Activated naive CD8-positive, alpha-beta T cell treated with anti-CD3 and anti-CD28 coated beads, Interleukin-2, amount 10 ng/mL, durations not matched to agents 7 days and 5 days (primary cell): ENCODE results near the gene RALGAPA2. TPM values are rescaled to one million over a fixed set of nuclear protein-coding genes. Genes with fewer than 3 reads are reported as not detected.

Source experiments
- ATAC-seq: fragments of 150-1000 bp; cut with Tn5 transposase; one replicate; pipeline ENCODE4 v1.10.0; 2021; ENCODE audit warnings: low read depth, moderate library complexity
- POLR2A ChIA-PET: fragments of 350-600 bp; sonication (Branson Sonifier 250); formaldehyde crosslinking; loops from one replicate; lab custom pipeline; 2021; ENCODE audit warnings: antibody characterized with exemption; lab: Charles Lee
- DNase-seq: peaks from one replicate; pipeline ENCODE4 v3.0.0; 2021
- H3K27ac Mint-ChIP-seq: one replicate; pipeline ENCODE4 v1.8.0; 2022; ENCODE audit warnings: mild to moderate bottlenecking, mixed read lengths
- H3K27me3 Mint-ChIP-seq: one replicate; pipeline ENCODE4 v1.8.0; 2022; ENCODE audit warnings: mild to moderate bottlenecking, moderate library complexity, mixed read lengths
- H3K36me3 Mint-ChIP-seq: one replicate; pipeline ENCODE4 v1.8.0; 2021; ENCODE audit warnings: mild to moderate bottlenecking, mixed read lengths
- H3K4me1 Mint-ChIP-seq: one replicate; pipeline ENCODE4 v1.8.0; 2021; ENCODE audit warnings: mixed read lengths
- H3K4me3 Mint-ChIP-seq: one replicate; pipeline ENCODE4 v1.8.0; 2022; ENCODE audit warnings: mild to moderate bottlenecking, moderate library complexity, mixed read lengths
- H3K9me3 Mint-ChIP-seq: one replicate; pipeline ENCODE4 v1.8.0; 2021; ENCODE audit warnings: mixed read lengths
- total RNA-seq, 2 experiments: library from RNA; stranded (reverse); gene quantifications; one replicate each; pipeline ENCODE4 v1.2.3, GENCODE V29; 2021

RALGAPA2 gene
- total RNA-seq, 2 experiments from 2014 or later: 25.1 to 28.6 TPM

- DNase-seq (no peak), ATAC-seq (no peak)
- Mint-ChIP-seq H3K9me3 (no peaks in the 10 kb centered on the region), H3K4me1 (peaks cover 6% of the 10 kb centered on the region), H3K36me3 (peaks cover 13% of the 10 kb centered on the region), H3K27me3 (no peaks in the 10 kb centered on the region), H3K27ac (no peak overlapping the region), H3K4me3 (no peak overlapping the region)
- POLR2A ChIA-PET: no interaction called here
Measured at GRCh38 chr20:20493701-20494100, 218.7 kb downstream of the RALGAPA2 start.

DNA sequence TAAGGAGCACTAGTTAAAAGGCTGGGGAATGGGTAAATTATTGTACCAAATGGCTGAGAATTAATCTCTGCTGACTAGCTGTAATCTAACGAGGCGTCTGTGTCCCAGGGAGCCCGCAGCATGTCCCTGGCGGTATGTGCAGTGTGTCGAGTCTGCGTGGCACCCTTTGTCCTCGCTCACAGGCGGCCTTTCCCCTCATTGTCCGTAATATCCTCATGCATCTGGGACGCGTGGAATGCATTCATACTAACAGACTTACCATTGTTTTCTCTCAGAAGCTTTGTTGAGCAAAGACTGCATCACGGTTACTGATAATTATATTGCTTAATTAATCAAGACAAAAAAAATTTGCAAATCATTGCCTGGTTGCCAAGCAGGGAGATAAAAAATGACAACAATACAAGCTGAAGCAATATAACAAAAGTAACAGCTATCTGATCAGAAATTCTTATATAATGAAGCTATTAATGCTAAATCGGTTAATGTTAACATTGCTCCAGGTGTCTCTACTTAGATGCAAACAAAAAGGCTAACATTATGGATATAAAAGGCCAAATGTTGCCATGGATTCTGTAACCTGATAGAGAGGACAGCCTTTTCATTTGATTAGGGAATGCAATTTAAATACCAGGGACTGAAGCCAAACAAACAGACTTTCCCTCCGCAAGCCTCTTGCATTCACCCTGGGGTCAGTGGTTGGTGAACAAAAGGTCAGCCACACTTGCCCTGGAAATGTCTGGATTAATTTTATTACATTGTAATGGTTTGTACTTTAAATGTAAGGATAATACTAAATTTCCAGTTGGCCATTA is 219.7 kb downstream of the RALGAPA2 start:
- H3K36me3 Mint-ChIP-seq: peaks cover 20% of the 10 kb centered on the region
- H3K4me1 Mint-ChIP-seq: peaks cover 6% of the 10 kb centered on the region
- H3K4me3 Mint-ChIP-seq: no peak overlapping the region

DNA sequence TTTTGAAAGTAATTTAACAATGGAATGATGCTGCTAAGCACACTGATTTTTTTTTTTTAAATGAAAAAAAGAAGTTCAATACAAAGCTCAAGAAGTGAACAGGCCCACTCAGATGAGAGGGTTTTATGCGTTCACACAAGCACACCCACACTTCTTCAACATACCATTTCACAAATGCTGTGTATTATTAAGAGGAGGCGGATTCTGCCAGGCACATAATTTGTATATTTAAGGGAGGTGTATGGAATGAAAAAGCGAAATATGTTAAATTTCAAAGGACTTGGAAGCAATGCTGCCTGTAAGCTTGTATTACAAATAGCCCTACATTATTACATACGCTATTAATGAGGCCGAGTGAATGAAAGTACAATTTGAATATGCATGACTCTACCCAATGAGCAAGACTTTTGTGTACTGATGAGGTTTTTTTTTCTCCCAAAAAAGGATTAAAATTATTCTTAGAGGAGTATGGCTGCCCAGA is 220.6 kb downstream of the RALGAPA2 start:
- Mint-ChIP-seq H3K36me3 (peaks cover 23% of the 10 kb centered on the region), H3K9me3 (no peaks in the 10 kb centered on the region), H3K4me1 (peaks cover 6% of the 10 kb centered on the region), H3K27ac (no peak overlapping the region), H3K27me3 (no peaks in the 10 kb centered on the region), H3K4me3 (no peak overlapping the region)
- no peak for ATAC-seq
- POLR2A ChIA-PET: no interaction called here
- DNase-seq: no peak

More for the DNA sequence above, 219.7 kb downstream of the RALGAPA2 start:
- Mint-ChIP-seq H3K9me3 (no peaks in the 10 kb centered on the region), H3K27ac (no peak overlapping the region), H3K27me3 (no peaks in the 10 kb centered on the region)
- DNase-seq (no peak), ATAC-seq (no peak)
- POLR2A ChIA-PET: no interaction called here

DNA sequence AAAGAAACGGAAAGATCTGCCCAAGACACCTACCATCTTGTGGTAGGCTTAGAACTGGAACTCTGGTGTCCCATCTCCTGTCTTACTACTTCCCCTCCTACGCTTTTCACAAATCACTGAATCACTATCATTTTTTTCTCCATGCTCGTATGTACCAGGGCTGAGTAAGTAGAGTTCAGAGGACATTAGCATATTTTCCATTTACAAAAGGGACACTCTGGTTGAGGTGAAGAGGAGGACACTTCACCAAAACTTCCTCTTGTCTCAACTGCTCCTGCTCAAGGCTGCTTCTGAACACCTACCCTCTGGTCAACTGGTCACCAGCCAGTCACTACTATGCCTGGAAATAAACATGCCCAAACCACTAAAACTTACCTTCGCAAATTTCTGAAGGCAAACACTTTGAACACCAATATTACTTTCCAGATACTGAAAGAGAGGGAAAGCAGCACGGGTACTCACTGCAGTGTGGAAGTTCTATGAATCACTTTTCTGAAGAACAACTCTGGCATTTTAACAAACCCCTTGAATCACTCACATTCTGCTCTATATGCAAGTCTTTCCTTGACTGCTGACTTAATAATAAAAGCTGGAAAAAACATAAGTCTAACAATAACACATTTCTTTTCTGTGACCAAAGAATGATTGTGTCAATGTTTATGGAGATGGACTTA is 221.2 kb downstream of the RALGAPA2 start:
- DNase-seq (no peak), ATAC-seq (no peak)
- Mint-ChIP-seq H3K27ac (no peak overlapping the region), H3K36me3 (peaks cover 28% of the 10 kb centered on the region), H3K9me3 (no peaks in the 10 kb centered on the region), H3K27me3 (no peaks in the 10 kb centered on the region), H3K4me3 (no peak overlapping the region), H3K4me1 (peaks cover 6% of the 10 kb centered on the region)
- POLR2A ChIA-PET: no interaction called here

GRCh38 chr20:20490673-20491072 is 221.8 kb downstream of the RALGAPA2 start:
- DNase-seq (no peak), ATAC-seq (no peak)
- POLR2A ChIA-PET: no interaction called here
- no peaks in the 10 kb centered on the region for H3K9me3 Mint-ChIP-seq
- peaks cover 26% of the 10 kb centered on the region for H3K36me3 Mint-ChIP-seq
- no peak overlapping the region for H3K4me3 Mint-ChIP-seq
- H3K4me1 Mint-ChIP-seq: peaks cover 6% of the 10 kb centered on the region
- no peak overlapping the region for H3K27ac Mint-ChIP-seq
- no peaks in the 10 kb centered on the region for H3K27me3 Mint-ChIP-seq

GRCh38 chr20:20489648-20490341 is 222.6 kb downstream of the RALGAPA2 start:
- POLR2A ChIA-PET: no interaction called here
- peaks cover 26% of the 10 kb centered on the region for H3K36me3 Mint-ChIP-seq
- no peak for DNase-seq
- no peak overlapping the region for H3K4me3 Mint-ChIP-seq
- H3K27me3 Mint-ChIP-seq: no peaks in the 10 kb centered on the region
- no peaks in the 10 kb centered on the region for H3K9me3 Mint-ChIP-seq
- peaks cover 6% of the 10 kb centered on the region for H3K4me1 Mint-ChIP-seq
- no peak for ATAC-seq
- H3K27ac Mint-ChIP-seq: no peak overlapping the region

DNA sequence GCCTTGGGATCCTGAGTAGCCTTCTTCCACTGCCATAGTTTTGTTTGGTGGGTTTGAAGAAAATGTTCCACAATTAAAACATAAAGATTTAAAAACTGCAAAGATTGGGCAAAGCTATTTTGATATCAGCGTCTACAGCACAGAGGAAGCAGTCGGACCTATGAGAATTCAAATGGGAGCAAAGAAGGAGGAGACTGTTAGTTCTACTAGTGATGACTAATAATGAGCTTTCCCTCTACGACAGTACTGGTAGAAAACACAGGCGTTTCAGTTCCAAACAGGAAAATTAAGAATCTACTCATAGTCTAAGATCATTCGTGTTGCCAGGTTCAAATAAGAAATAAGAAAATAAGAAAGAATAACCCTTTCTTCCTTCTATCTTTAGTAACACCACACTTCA is 223.4 kb downstream of the RALGAPA2 start:
- no peak for DNase-seq
- no peak for ATAC-seq
- Mint-ChIP-seq H3K27me3 (no peaks in the 10 kb centered on the region), H3K4me3 (no peak overlapping the region), H3K27ac (no peak overlapping the region), H3K9me3 (no peaks in the 10 kb centered on the region), H3K36me3 (peaks cover 26% of the 10 kb centered on the region), H3K4me1 (peaks cover 6% of the 10 kb centered on the region)
- POLR2A ChIA-PET: no interaction called here

- Mint-ChIP-seq H3K27ac (no peak overlapping the region), H3K4me1 (peaks cover 7% of the 10 kb centered on the region)
- no peak for ATAC-seq
Measured at GRCh38 chr20:20488388-20488787, 224.1 kb downstream of the RALGAPA2 start.

GRCh38 chr20:20487811-20488210 is 224.6 kb downstream of the RALGAPA2 start:
- Mint-ChIP-seq H3K9me3 (no peaks in the 10 kb centered on the region), H3K27ac (no peak overlapping the region), H3K27me3 (no peaks in the 10 kb centered on the region), H3K36me3 (peaks cover 28% of the 10 kb centered on the region), H3K4me1 (peaks cover 7% of the 10 kb centered on the region), H3K4me3 (no peak overlapping the region)
- no peak for DNase-seq
- no peak for ATAC-seq
- POLR2A ChIA-PET: no interaction called here

More at GRCh38 chr20:20488388-20488787, 224.1 kb downstream of the RALGAPA2 start:
- Mint-ChIP-seq H3K9me3 (no peaks in the 10 kb centered on the region), H3K4me3 (no peak overlapping the region), H3K27me3 (no peaks in the 10 kb centered on the region), H3K36me3 (peaks cover 26% of the 10 kb centered on the region)
- POLR2A ChIA-PET: no interaction called here
- DNase-seq: no peak

DNA sequence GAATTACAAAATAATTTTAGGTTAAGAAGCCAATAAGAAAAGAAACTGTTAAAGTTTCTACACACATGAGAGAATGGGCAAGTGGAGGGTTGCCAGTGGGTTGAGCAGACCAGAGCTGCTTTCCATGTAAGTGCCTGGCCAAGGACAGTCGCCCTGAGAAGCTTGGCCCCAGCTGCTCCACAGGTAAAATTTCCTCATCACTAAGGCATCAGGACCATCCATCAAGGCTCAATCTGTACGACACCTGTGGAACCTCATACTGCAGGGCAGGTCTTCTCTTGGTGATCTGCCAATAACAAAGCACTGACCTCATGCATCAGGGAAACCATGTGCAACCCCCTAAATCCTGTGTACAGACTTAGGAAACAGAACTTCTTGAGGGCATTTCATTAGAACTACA is 229.1 kb downstream of the RALGAPA2 start:
- Mint-ChIP-seq H3K27me3 (no peaks in the 10 kb centered on the region), H3K27ac (no peak overlapping the region), H3K36me3 (peaks cover 24% of the 10 kb centered on the region), H3K9me3 (no peaks in the 10 kb centered on the region), H3K4me3 (no peak overlapping the region), H3K4me1 (peaks cover 1% of the 10 kb centered on the region)
- ATAC-seq (no peak), DNase-seq (no peak)
- POLR2A ChIA-PET: no interaction called here

DNA sequence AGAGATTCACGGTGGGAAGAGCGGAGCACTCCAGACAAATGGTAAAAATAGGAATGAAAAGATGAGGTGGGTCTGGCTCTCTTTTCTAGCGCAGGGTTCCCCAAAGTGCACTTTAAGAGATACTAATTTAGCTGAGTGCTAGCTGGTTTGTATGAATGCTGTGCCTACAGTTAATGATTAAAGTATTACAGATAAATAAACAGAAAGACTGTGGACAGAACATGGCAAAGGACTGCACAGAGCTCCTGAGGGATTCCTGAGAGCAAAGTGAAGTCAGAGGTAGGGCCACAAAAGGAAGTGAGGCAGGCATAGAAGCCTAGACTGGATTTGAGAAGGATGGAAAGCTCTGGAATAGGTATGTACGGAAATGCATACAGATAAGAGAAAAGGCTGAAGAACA is 230.0 kb downstream of the RALGAPA2 start:
- no peak for ATAC-seq
- H3K9me3 Mint-ChIP-seq: no peaks in the 10 kb centered on the region
- H3K36me3 Mint-ChIP-seq: peaks cover 18% of the 10 kb centered on the region
- H3K27ac Mint-ChIP-seq: no peak overlapping the region
- H3K4me3 Mint-ChIP-seq: no peak overlapping the region
- H3K4me1 Mint-ChIP-seq: peaks cover 1% of the 10 kb centered on the region
- no peak for DNase-seq
- no peaks in the 10 kb centered on the region for H3K27me3 Mint-ChIP-seq
- POLR2A ChIA-PET: no interaction called here

DNA sequence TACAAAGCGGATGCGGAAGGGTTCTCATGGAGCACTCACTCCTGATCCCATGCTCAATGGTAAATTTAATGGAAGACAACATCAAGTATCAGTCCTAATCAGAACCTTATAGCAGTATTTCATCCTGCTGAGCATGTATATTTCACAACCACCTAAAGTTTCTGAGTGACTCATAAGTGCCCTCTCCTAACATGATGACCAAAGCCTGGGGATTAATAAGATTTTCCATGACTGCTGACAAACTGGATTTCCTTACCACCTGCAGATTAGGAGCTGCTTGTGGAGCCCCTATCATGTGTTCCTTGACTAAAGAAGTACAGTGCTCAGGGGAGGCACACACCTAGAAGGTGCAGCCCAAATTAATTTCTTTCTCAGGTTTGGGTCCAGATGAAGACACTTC is 231.8 kb downstream of the RALGAPA2 start:
- Mint-ChIP-seq H3K4me3 (no peak overlapping the region), H3K9me3 (no peaks in the 10 kb centered on the region), H3K27me3 (no peaks in the 10 kb centered on the region), H3K36me3 (peaks cover 12% of the 10 kb centered on the region), H3K4me1 (peaks cover 1% of the 10 kb centered on the region), H3K27ac (no peak overlapping the region)
- POLR2A ChIA-PET: no interaction called here
- no peak for DNase-seq
- ATAC-seq: no peak

DNA sequence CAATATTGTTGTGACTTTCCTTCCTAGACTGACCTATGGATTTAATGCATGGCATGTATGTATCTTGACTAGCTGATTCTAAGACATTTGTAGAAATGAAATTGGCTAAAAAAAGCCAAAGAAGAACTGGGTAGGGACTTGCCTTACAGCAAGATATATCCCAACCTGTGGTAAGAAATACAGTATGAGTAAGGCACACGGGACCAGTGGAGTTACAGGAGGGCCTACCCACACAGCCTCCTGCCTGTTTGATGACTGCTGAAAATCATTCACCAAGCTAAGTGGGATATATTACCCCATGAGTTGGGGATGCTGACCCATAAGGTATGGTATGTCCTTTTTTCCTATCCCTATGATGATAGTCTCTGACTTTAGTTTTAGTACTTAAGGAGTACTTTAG is 232.3 kb downstream of the RALGAPA2 start:
- Mint-ChIP-seq H3K27ac (no peak overlapping the region), H3K27me3 (no peaks in the 10 kb centered on the region), H3K36me3 (peaks cover 15% of the 10 kb centered on the region), H3K4me1 (peaks cover 1% of the 10 kb centered on the region), H3K4me3 (no peak overlapping the region), H3K9me3 (no peaks in the 10 kb centered on the region)
- DNase-seq: no peak
- POLR2A ChIA-PET: no interaction called here
- no peak for ATAC-seq
